Lower lobe of right lung (tissue), 2 donors: Measurements from ENCODE around the gene NELL1. TPM values are rescaled to one million over a fixed set of nuclear protein-coding genes. Genes with fewer than 3 reads are reported as not detected.

Source experiments
- ATAC-seq, 2 donors: fragments of 200-7000 bp; cut with Tn5 transposase; one replicate each; pipeline ENCODE4 v1.9.1; 2020 to 2022; ENCODE audit warnings: mild to moderate bottlenecking in 2 of 2, moderate library complexity in 2 of 2
- DNase-seq: peaks from one replicate; pipeline ENCODE4 v3.0.0-alpha.2; 2020
- H3K27ac ChIP-seq: fragments of 200-600 bp; one replicate; pipeline ENCODE4 v1.8.0; 2022
- H3K27me3 ChIP-seq: fragments of 200-600 bp; one replicate; pipeline ENCODE4 v1.8.0; 2022; ENCODE audit warnings: low read depth
- H3K36me3 ChIP-seq: fragments of 200-600 bp; one replicate; pipeline ENCODE4 v1.8.0; 2022; ENCODE audit warnings: mild to moderate bottlenecking
- H3K4me1 ChIP-seq: fragments of 200-600 bp; one replicate; pipeline ENCODE4 v1.8.0; 2022
- H3K4me3 ChIP-seq: fragments of 200-600 bp; one replicate; pipeline ENCODE4 v1.8.0; 2022; ENCODE audit warnings: mild to moderate bottlenecking
- H3K9me3 ChIP-seq: fragments of 200-600 bp; one replicate; pipeline ENCODE4 v1.8.0; 2022
- intact Hi-C: fragments of 100-400 bp; cut with DNase I; formaldehyde crosslinking; loops from one replicate; pipeline ENCODE4 v1.11.0; 2022
- total RNA-seq: library from RNA; stranded (reverse); fragmentation: NEBNext Ultra II Directional; extraction: Animal tissue kit (Norgen Biotek cat#: 25700); gene quantifications from one replicate; pipeline ENCODE4 v1.2.1, GENCODE V29; 2021
- TF ChIP-seq, protein P1 (sequence below): fragments of 200-600 bp; IDR thresholded peaks from one replicate; pipeline ENCODE4 v1.8.0; 2022; ENCODE audit warnings: antibody characterized with exemption, mild to moderate bottlenecking
- donor health status: DM: no; HTN: yes; CAD: no; lungs with severe emphysema.

The NELL1 gene
- total RNA-seq, 1 donor from 2014 or later: 0.15 TPM

DNA sequence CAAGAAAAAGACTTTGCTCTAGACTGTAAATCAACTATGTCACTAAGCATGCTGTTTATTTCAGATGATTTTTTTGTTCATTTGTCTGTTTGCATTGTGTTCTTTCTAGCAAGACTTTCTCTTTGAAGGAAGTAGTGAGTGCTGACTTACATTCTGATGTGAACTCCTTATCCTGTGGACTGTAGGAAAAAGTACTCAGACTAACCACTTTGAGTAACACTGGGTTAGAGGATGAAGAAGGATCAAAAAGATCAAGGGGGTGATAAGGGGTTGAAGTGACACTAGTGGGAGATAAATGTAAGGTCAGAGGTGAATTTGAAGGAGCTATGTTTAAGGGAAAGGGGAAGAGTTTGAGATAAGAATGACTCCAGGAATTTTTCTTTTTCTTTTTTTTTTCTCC, 369.4 kb downstream of the NELL1 start:
- H3K4me3 ChIP-seq: no peak overlapping the region
- H3K9me3 ChIP-seq: no peaks in the 10 kb centered on the region
- intact Hi-C loops: no loop called here
- no peaks in the 10 kb centered on the region for H3K36me3 ChIP-seq
- ATAC-seq (no peak), DNase-seq (no peak)
- H3K27ac ChIP-seq: no peak overlapping the region
- H3K27me3 ChIP-seq: no peaks in the 10 kb centered on the region
- TF ChIP-seq, protein P1, sequence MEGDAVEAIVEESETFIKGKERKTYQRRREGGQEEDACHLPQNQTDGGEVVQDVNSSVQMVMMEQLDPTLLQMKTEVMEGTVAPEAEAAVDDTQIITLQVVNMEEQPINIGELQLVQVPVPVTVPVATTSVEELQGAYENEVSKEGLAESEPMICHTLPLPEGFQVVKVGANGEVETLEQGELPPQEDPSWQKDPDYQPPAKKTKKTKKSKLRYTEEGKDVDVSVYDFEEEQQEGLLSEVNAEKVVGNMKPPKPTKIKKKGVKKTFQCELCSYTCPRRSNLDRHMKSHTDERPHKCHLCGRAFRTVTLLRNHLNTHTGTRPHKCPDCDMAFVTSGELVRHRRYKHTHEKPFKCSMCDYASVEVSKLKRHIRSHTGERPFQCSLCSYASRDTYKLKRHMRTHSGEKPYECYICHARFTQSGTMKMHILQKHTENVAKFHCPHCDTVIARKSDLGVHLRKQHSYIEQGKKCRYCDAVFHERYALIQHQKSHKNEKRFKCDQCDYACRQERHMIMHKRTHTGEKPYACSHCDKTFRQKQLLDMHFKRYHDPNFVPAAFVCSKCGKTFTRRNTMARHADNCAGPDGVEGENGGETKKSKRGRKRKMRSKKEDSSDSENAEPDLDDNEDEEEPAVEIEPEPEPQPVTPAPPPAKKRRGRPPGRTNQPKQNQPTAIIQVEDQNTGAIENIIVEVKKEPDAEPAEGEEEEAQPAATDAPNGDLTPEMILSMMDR: no peak
- H3K4me1 ChIP-seq: no peaks in the 10 kb centered on the region

DNA sequence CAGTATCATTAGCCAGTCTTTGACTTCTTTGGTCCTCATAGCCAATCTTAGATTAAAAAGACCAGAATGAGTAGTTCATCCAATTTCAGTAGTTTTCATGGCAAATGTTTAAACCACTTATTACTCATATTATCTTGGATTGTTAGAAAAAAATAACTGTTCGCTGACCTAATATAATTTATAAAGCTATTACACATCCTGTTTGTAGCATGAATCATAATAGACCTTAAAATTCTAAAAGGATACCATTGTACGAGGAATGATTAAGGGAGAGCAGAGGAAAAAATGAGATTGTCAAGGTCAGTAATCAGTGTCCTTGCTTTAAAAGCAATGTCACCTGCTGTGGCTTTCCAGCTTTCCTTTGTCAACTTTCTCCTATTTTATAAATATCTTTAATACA, 371.2 kb downstream of the NELL1 start:
- TF ChIP-seq, protein P1: no peak
- Histone ChIP-seq H3K4me1 (no peaks in the 10 kb centered on the region), H3K9me3 (no peaks in the 10 kb centered on the region), H3K27ac (no peak overlapping the region), H3K36me3 (no peaks in the 10 kb centered on the region), H3K4me3 (no peak overlapping the region), H3K27me3 (no peaks in the 10 kb centered on the region)
- ATAC-seq (no peak), DNase-seq (no peak)
- intact Hi-C loops: no loop called here

DNA sequence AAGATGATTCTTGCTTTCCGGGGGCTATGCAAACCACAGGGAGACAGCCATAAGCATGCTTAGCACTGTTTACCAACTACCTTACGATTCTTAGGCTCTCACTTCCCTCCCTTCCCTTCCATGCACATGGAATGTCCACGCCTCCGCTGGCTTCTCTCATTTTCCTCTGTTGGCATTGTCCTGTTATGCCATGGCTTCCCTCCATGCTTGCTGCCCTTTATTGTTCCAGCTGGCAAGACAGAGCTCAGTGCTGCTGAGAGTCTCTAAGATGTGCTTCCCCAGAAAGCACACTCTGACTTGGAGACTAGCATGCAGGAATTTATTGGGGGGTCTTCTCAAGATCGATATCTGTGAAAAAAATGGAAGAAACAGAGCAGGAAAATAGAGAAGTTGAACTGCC, 379.2 kb downstream of the NELL1 start:
- no peak for DNase-seq
- H3K36me3 ChIP-seq: no peaks in the 10 kb centered on the region
- H3K4me1 ChIP-seq: no peaks in the 10 kb centered on the region
- no peak for ATAC-seq
- H3K27me3 ChIP-seq: no peaks in the 10 kb centered on the region
- no peak overlapping the region for H3K4me3 ChIP-seq
- no peaks in the 10 kb centered on the region for H3K9me3 ChIP-seq
- TF ChIP-seq, protein P1: no peak
- intact Hi-C loops: no loop called here
- H3K27ac ChIP-seq: no peak overlapping the region

DNA sequence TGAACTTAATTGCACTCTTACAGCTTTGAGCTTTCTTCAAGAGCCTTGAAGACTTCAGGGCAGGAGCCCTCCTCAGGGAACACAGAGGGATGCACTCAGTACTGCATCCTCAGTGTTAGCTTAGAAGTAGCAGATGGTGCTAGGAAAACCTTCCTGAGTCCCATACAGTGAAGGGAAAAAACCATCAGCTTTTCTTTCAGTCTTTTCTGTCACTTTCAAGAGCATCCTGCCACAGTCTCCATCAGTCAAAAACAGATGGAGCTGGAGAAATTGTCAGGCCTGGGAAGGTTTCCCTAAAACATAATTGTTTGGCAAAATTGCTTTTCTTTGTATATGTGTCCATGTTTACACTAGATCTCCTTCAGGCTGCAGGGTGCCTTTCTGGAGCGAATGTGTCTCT, 384.1 kb downstream of the NELL1 start:
- Histone ChIP-seq H3K4me3 (no peak overlapping the region), H3K4me1 (no peaks in the 10 kb centered on the region), H3K27me3 (no peaks in the 10 kb centered on the region), H3K36me3 (no peaks in the 10 kb centered on the region), H3K9me3 (no peaks in the 10 kb centered on the region), H3K27ac (no peak overlapping the region)
- TF ChIP-seq, protein P1: no peak
- ATAC-seq (no peak), DNase-seq (no peak)
- intact Hi-C loops: no loop called here

DNA sequence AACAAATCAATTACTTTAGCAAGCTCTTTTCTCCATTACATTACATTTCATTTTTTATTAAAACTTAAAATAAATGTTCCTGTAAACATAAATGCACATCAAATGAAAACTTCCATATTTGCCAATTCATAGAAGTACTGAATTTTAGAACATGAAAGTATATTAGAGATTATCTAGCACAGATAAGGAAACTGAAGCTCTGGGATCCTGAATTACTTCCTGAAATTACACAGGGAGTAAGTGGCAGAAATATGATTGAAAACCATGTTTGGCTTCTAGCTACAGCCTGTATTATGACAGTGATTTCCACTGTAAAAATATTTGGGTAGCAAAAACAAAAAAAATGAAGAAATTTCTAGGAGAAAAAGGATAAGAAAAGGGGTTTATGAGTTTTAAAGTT, 387.3 kb downstream of the NELL1 start:
- Histone ChIP-seq H3K4me1 (no peaks in the 10 kb centered on the region), H3K9me3 (no peaks in the 10 kb centered on the region), H3K36me3 (no peaks in the 10 kb centered on the region), H3K27me3 (no peaks in the 10 kb centered on the region), H3K27ac (no peak overlapping the region), H3K4me3 (no peak overlapping the region)
- intact Hi-C loops: no loop called here
- ATAC-seq (no peak), DNase-seq (no peak)
- TF ChIP-seq, protein P1: no peak

DNA sequence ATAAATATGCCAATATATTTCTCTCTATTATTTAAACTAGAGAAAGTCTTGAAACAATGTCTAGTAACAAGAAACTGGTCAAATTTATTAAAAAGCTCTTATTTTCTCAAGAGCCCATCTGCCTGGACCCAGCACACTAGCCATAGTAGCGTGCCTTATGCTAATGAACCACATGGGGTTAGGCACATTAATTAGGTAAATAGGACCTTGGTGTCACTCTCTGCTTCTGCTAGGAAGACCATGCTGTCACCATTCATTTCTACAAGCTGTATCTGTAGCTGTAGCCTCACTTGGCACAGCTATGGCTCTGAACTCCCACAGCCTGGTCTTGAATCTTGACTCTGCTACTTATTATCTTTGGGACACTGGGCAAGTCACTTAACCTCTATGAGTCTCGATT, 390.5 kb downstream of the NELL1 start:
- no peaks in the 10 kb centered on the region for H3K36me3 ChIP-seq
- H3K27me3 ChIP-seq: no peaks in the 10 kb centered on the region
- no peak overlapping the region for H3K27ac ChIP-seq
- DNase-seq (no peak), ATAC-seq (no peak)
- H3K4me1 ChIP-seq: no peaks in the 10 kb centered on the region
- no peak overlapping the region for H3K4me3 ChIP-seq
- TF ChIP-seq, protein P1: no peak
- H3K9me3 ChIP-seq: no peaks in the 10 kb centered on the region
- intact Hi-C loops: no loop called here
